Head of caudate nucleus (tissue), 42 donors: ENCODE results near the gene PGA4.

ENCODE experiments used
- DNase-seq, 42 donors: peaks; one replicate each; pipeline versions ENCODE4 v3.0.0 to v3.0.0-alpha.2; 2020 to 2021; ENCODE audit warnings: mixed read lengths in 7 of 42
- intact Hi-C: fragments of 100-400 bp; cut with DNase I; formaldehyde crosslinking; loops from one replicate; pipeline ENCODE4 v1.15.0; 2022

Gene PGA4

DNA sequence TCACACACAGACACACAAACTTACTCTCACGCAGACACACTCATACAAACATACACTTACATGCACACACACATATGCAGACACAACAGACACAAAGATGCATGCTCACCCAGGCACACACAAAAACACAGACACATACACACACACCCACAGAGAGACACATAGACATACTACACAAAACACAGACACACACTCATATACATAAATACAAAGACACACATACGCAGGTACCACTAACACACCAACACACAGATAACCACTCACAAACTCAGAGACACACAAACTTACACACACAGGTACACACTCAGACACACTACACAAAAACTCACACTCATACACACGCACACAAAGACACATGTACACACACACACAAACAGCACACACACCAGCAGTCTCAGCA lies 50.6 kb downstream of the PGA4 start:
- no peak for DNase-seq
- intact Hi-C loops, result no loop called here

- intact Hi-C loops, result no loop called here
- DNase-seq, result peak in 31 of 42 donors; percentile 9 to 76 (median 39)
Measured at GRCh38 chr11:61273178-61274078, 51.3 kb downstream of the PGA4 start.

DNA sequence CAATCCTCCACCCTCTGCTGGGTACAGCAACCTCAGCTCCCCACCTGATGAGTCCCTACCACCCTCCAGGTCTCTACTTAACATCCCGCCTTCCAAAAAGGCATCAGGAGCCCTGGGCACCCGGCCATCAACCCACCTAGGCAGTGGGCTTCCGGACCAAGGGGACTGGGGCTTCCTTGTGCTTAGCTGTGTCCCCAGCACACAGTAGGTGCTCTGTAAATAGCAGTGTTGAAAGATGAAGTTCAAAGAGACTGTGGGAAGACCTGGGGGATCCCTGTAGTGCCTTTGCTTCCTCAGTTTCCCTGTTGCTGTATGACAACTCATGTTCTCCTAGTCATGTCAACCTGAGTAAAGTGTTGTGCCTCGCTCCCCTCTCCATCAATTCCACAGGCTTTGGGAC lies 51.9 kb downstream of the PGA4 start:
- DNase-seq, result no peak
- intact Hi-C loops, result no loop called here

- intact Hi-C loops, result no loop called here
- DNase-seq, result no peak
Measured at GRCh38 chr11:61275191-61275590, 53.0 kb downstream of the PGA4 start.

- intact Hi-C loops, result no loop called here
- peak in 2 of 42 donors; percentile 12 to 16 for DNase-seq
Measured at GRCh38 chr11:61277186-61278000, 55.2 kb downstream of the PGA4 start.

DNA sequence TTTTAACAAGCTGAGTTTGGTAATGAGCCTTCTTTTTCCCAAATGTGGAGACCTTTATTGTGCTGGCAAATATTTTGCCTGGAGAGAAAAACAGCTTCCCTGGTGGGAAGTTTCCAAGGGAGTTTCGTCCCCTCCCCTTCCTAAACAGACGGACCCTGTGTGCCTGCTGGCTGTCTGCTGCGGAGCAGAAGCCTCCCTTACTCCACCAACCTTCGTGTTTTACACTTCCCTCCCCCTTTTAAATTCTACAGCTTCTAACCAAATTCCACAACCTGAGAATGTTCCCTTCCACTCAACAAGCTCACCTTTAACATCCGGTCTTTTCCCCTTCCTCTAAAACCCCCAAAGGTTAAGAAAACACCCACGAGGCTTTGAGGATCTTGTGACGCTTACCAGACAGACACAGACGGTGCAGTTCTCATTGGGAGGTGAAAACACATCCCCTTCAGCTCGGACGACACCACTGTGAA lies 55.9 kb downstream of the PGA4 start:
- intact Hi-C loops, result no loop called here
- no peak for DNase-seq

- DNase-seq, result no peak
- intact Hi-C loops, result no loop called here
Measured at GRCh38 chr11:61279934-61280659, 58.0 kb downstream of the PGA4 start.

DNA sequence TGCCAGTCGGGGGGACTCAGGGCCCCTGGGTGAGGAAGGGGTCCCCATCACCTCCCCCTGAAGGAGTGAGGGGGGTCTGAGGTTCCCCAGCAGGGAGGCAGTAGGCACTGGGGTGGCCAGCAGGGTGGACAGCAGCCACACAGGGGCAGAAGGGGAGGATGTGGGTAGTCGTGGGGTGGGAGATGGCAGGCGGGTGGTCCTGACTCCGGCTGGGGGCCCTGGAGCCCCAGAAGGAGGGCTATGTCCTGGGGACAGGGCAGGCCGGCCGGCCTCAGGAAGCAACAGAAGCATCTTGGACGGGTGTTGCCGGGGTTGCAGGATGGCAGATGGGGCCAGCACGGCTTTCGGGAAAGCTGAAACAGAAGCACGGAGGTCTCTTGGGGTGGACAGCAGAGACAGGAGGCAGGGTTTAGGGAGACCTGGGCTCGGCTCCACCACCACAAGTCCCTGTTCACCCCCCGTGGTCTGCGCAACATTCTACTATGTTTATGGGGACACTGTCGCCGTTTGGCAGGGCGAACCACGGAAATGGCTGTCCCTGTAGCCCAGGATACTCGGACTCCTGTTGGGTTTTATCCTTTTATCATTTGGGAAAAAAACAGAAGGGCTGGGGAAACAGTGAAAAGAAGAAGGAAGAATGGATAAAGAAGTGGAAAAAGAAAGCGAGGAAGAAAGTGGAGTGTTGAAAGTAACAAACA lies 58.9 kb downstream of the PGA4 start:
- intact Hi-C loops, result no loop called here
- DNase-seq, result no peak
